AG04450 (cell line): ENCODE measurements around the gene MED12. TPM values are rescaled to one million over a fixed set of nuclear protein-coding genes. Genes with fewer than 3 reads are reported as not detected.

ENCODE experiments used
- CTCF ChIA-PET: fragments of 300-600, 350-600 bp; formaldehyde crosslinking; extraction: SDS; loops from one replicate; lab custom pipeline; 2022; ENCODE audit warnings: antibody characterized with exemption, inconsistent platforms; lab: Charles Lee
- POLR2A ChIA-PET: fragments of 350-600 bp; formaldehyde crosslinking; extraction: SDS; loops from one replicate; lab custom pipeline; 2021; ENCODE audit warnings: antibody characterized with exemption, inconsistent platforms; lab: Yijun Ruan, JAX
- DNase-seq: peaks from one replicate; pipeline ENCODE4 v3.0.0-alpha.2; 2011; ENCODE audit warnings: low read depth, low spot score
- H3K27ac ChIP-seq: one replicate; pipeline ENCODE4 v1.5.1; 2012; ENCODE audit warnings: low read depth, low read length, control low read depth
- H3K27me3 ChIP-seq: one replicate; pipeline ENCODE4 v1.6.0; 2012; ENCODE audit warnings: low read length; ENCODE audit not compliant: control insufficient read depth, insufficient read depth
- H3K4me3 ChIP-seq: 2 replicates; pipeline ENCODE4 v1.5.1; 2011; ENCODE audit warnings: mild to moderate bottlenecking, low read depth, low read length, control low read depth
- H3K9me3 ChIP-seq: 2 replicates; pipeline ENCODE4 v1.5.1; 2012; ENCODE audit warnings: low read length; ENCODE audit not compliant: control insufficient read depth, insufficient read depth
- polyA plus RNA-seq: library from polyadenylated mRNA; depleted of rRNA; stranded (reverse); fragments of >200 nt; gene quantifications from 2 replicates; pipeline ENCODE4 v1.2.3, GENCODE V29; 2011
- TF ChIP-seq, protein P1 (sequence below): IDR thresholded peaks from 2 replicates; pipeline ENCODE4 v1.5.1; 2011; ENCODE audit warnings: low read depth, low read length, control low read depth, inconsistent platforms

Gene MED12
- polyA plus RNA-seq, 1 experiment = 12.7 TPM

DNA sequence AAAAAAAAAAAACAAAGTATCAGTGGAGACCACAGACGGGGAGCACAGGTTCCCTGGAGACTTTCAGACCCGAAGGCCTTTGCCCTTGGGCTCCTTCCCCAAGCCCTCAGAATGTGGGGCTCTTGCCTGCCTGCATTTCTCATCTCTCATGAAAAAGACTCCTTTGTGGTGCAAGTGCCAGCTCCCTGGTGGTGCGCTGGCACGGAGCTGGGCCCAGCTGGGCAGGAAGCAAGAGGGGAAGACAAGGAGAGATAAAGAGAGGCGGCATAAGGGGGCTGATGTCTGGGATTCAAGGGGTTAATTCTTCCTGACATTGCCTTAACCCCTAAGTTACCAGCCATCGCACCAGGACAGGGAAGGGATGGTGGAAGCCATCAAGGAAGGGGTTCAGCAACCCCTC is 48.1 kb downstream of the MED12 start:
- Histone ChIP-seq H3K27ac (no peak overlapping the region), H3K27me3 (no peaks in the 10 kb centered on the region), H3K9me3 (no peaks in the 10 kb centered on the region), H3K4me3 (no peak overlapping the region)
- TF ChIP-seq, protein P1, sequence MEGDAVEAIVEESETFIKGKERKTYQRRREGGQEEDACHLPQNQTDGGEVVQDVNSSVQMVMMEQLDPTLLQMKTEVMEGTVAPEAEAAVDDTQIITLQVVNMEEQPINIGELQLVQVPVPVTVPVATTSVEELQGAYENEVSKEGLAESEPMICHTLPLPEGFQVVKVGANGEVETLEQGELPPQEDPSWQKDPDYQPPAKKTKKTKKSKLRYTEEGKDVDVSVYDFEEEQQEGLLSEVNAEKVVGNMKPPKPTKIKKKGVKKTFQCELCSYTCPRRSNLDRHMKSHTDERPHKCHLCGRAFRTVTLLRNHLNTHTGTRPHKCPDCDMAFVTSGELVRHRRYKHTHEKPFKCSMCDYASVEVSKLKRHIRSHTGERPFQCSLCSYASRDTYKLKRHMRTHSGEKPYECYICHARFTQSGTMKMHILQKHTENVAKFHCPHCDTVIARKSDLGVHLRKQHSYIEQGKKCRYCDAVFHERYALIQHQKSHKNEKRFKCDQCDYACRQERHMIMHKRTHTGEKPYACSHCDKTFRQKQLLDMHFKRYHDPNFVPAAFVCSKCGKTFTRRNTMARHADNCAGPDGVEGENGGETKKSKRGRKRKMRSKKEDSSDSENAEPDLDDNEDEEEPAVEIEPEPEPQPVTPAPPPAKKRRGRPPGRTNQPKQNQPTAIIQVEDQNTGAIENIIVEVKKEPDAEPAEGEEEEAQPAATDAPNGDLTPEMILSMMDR = no peak
- ChIA-PET CTCF (no interaction called here), POLR2A (no interaction called here)
- no peak for DNase-seq

DNA sequence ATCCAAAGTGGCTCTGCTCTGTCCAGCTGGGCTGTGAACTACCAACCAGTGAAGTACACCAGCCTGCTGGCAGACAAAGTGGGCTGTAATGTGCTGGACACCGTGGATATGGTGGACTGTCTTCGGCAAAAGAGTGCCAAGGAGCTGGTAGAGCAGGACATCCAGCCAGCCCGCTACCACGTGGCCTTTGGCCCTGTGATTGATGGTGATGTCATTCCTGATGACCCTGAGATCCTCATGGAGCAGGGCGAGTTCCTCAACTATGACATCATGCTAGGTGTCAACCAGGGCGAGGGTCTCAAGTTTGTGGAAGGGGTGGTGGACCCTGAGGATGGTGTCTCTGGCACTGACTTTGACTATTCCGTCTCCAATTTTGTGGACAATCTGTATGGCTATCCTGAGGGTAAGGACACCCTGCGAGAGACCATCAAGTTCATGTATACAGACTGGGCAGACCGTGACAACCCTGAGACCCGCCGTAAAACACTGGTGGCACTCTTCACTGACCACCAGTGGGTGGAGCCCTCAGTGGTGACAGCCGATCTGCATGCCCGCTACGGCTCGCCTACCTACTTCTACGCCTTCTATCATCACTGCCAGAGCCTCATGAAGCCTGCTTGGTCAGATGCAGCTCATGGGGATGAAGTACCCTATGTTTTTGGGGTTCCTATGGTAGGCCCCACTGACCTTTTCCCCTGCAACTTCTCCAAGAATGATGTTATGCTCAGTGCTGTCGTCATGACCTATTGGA is 48.8 kb downstream of the MED12 start:
- H3K4me3 ChIP-seq = no peak overlapping the region
- CTCF ChIA-PET = no interaction called here
- no peak overlapping the region for H3K27ac ChIP-seq
- POLR2A ChIA-PET = no interaction called here
- TF ChIP-seq, protein P1 = no peak
- no peaks in the 10 kb centered on the region for H3K9me3 ChIP-seq
- no peaks in the 10 kb centered on the region for H3K27me3 ChIP-seq
- DNase-seq = no peak

DNA sequence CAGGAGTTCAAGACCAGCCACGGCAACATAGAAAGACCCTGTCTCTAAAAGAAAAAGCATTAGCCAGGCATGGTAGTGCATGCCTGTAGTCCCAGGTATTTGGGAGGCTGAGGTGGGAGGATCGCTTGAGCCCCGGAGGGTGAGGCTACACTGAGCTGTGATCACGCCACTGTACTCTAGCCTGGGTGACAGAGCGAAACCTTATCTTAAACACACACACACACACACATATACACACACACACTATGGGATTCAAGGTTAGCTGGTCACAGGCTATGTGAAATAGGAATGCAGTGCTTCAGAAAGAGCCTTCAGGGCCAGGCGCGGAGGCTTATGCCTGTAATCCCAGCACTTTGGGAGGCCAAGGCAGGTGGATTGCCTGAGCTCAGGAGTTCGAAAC is 49.7 kb downstream of the MED12 start:
- H3K27ac ChIP-seq = no peak overlapping the region
- CTCF ChIA-PET = no interaction called here
- no peaks in the 10 kb centered on the region for H3K27me3 ChIP-seq
- no peaks in the 10 kb centered on the region for H3K9me3 ChIP-seq
- no peak for DNase-seq
- POLR2A ChIA-PET = no interaction called here
- TF ChIP-seq, protein P1 = no peak
- H3K4me3 ChIP-seq = no peak overlapping the region

DNA sequence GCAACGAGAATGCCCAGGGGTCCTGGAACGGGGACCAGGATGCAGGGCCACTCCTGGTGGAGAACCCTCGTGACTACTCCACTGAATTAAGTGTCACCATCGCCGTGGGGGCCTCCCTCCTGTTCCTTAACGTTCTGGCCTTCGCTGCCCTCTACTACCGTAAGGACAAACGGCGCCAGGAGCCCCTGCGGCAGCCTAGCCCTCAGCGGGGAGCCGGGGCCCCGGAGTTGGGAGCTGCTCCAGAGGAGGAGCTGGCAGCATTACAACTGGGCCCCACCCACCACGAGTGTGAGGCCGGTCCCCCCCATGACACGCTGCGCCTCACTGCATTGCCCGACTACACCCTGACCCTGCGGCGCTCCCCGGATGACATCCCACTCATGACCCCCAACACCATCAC is 51.2 kb downstream of the MED12 start:
- POLR2A ChIA-PET = no interaction called here

DNA sequence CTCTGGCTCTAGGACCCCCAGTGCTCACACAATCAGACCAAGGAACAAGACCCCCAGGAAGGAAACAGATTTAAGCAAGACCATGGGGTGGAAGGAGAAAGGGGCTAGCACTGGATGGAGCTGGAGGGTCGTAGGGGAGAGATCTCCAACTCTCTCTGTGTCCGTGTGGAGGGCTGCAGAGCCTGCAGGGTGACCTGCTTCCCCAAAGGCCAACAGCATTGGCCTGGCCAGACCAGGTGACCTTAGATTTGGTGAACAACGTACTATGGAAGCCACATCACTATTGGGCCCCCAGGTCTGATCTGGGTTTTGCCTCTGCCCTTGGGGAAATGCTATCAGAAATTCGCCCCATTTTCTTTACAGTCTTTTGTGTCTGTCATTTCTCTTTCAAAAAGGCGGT is 52.3 kb downstream of the MED12 start:
- H3K27me3 ChIP-seq = no peaks in the 10 kb centered on the region
- TF ChIP-seq, protein P1 = no peak
- POLR2A ChIA-PET = no interaction called here
- CTCF ChIA-PET = no interaction called here
- no peak overlapping the region for H3K4me3 ChIP-seq
- no peak for DNase-seq
- no peak overlapping the region for H3K27ac ChIP-seq
- no peaks in the 10 kb centered on the region for H3K9me3 ChIP-seq

More for the DNA sequence above, 51.2 kb downstream of the MED12 start:
- TF ChIP-seq, protein P1 = no peak
- no peak overlapping the region for H3K4me3 ChIP-seq
- CTCF ChIA-PET = no interaction called here
- H3K27me3 ChIP-seq = no peaks in the 10 kb centered on the region
- no peaks in the 10 kb centered on the region for H3K9me3 ChIP-seq
- DNase-seq = no peak
- no peak overlapping the region for H3K27ac ChIP-seq
